CD4-positive, alpha-beta T cell treated with Interleukin-4 for 1 hour (primary cell): ENCODE results near the gene PCIF1.

Experiments used
- DNase-seq, 2 donors: peaks; one replicate each; pipeline ENCODE4 v3.0.0-alpha.2; 2020 to 2022

Gene PCIF1

GRCh38 chr20:45904583-45905504 lies 29.6 kb upstream of the PCIF1 start:
- DNase-seq, result no peak

- DNase-seq, result no peak
Observed at GRCh38 chr20:45905505-45906079, 28.9 kb upstream of the PCIF1 start.

GRCh38 chr20:45907219-45907948 lies 27.1 kb upstream of the PCIF1 start:
- DNase-seq, result no peak

GRCh38 chr20:45908084-45908483 lies 26.4 kb upstream of the PCIF1 start:
- no peak for DNase-seq

GRCh38 chr20:45909336-45909808 lies 25.1 kb upstream of the PCIF1 start:
- no peak for DNase-seq

GRCh38 chr20:45909817-45910669 lies 24.4 kb upstream of the PCIF1 start:
- no peak for DNase-seq

GRCh38 chr20:45910670-45911485 lies 23.6 kb upstream of the PCIF1 start:
- peak; percentile 93 to 96 for DNase-seq

- DNase-seq, result peak; percentile 46 to 47
Observed at GRCh38 chr20:45911486-45912343, 22.8 kb upstream of the PCIF1 start, which contains the start of gene PLTP. Gene PLTP (minus strand): TSS chr20:45912155. CDS start chr20:45911452, 703 bp downstream.

- no peak for DNase-seq
Observed at GRCh38 chr20:45912344-45912682, 22.2 kb upstream of the PCIF1 start.

GRCh38 chr20:45913116-45913515 lies 21.4 kb upstream of the PCIF1 start:
- no peak for DNase-seq

- DNase-seq, result no peak
Observed at GRCh38 chr20:45917790-45918141, 16.7 kb upstream of the PCIF1 start.

- DNase-seq, result no peak
Observed at GRCh38 chr20:45918182-45918737, 16.2 kb upstream of the PCIF1 start.

GRCh38 chr20:45918779-45919537 lies 15.5 kb upstream of the PCIF1 start:
- no peak for DNase-seq

GRCh38 chr20:45919542-45920399 lies 14.7 kb upstream of the PCIF1 start:
- no peak for DNase-seq

GRCh38 chr20:45920462-45921336 lies 13.8 kb upstream of the PCIF1 start:
- no peak for DNase-seq

GRCh38 chr20:45921337-45922189 lies 12.9 kb upstream of the PCIF1 start:
- DNase-seq, result no peak
